ENCODE measurements around the gene FREM2.

Gene FREM2, protein sequence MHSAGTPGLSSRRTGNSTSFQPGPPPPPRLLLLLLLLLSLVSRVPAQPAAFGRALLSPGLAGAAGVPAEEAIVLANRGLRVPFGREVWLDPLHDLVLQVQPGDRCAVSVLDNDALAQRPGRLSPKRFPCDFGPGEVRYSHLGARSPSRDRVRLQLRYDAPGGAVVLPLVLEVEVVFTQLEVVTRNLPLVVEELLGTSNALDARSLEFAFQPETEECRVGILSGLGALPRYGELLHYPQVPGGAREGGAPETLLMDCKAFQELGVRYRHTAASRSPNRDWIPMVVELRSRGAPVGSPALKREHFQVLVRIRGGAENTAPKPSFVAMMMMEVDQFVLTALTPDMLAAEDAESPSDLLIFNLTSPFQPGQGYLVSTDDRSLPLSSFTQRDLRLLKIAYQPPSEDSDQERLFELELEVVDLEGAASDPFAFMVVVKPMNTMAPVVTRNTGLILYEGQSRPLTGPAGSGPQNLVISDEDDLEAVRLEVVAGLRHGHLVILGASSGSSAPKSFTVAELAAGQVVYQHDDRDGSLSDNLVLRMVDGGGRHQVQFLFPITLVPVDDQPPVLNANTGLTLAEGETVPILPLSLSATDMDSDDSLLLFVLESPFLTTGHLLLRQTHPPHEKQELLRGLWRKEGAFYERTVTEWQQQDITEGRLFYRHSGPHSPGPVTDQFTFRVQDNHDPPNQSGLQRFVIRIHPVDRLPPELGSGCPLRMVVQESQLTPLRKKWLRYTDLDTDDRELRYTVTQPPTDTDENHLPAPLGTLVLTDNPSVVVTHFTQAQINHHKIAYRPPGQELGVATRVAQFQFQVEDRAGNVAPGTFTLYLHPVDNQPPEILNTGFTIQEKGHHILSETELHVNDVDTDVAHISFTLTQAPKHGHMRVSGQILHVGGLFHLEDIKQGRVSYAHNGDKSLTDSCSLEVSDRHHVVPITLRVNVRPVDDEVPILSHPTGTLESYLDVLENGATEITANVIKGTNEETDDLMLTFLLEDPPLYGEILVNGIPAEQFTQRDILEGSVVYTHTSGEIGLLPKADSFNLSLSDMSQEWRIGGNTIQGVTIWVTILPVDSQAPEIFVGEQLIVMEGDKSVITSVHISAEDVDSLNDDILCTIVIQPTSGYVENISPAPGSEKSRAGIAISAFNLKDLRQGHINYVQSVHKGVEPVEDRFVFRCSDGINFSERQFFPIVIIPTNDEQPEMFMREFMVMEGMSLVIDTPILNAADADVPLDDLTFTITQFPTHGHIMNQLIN (N-terminal part only)

DNA sequence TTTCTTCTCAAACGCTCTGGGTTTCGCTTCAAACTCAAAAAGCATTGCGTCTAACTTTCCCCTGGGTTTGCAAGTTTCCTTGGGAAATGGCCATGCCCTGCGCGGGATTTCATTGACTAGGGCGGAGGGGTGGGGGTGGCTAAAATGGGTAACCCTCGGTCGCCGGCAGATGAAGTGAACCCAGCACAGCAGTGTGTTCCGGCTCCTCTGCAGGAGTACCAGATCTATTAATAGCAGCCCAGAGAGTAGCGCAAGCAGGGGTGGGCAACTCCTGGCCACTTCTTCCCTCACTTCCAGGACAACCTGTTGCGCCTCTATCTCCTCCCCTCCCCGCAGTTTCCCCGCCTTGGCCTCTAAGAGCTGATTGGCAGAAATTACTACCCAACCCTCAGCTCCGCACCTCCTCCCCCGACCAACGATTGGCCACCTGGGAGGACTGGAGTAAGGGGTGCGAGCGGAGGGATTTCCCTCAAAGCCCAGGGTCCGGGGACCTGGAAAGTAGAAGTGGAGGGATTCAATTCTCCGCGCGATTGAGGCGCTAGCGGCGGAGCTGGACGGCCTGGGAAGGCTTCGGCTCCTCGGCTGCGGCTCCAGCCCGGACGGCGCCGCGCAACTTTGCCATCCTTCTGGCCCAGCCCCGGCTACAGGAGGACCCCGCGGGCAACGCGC, at the start of gene FREM2:
FREM2 (plus strand) TSS at position 501 of the 669 bp plus-strand sequence. CDS start 268 bp downstream, outside the sequence.
- no peak for DNase-seq (ENCODE audit: low read depth)

DNA sequence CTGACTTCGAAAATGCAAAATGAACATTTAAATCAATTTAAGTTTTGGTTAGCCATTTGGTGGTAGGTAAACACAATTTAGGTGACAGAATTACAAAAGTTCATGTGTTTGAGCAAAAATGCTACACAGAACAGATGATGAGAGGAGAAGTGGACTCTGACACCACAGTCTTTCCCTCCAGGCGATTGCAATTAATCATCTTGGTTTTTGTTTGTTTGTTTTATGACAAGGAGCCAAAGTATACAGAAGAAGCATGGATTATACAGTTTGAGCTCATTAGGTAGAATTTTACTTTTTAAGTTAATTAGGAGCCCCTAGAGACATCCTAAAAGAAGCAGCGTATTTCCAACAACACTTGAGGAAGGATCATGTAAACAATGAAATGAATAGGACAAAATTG, 49.3 kb upstream of the FREM2 start:
- DNase-seq (ENCODE audit: low read depth) = no peak

DNA sequence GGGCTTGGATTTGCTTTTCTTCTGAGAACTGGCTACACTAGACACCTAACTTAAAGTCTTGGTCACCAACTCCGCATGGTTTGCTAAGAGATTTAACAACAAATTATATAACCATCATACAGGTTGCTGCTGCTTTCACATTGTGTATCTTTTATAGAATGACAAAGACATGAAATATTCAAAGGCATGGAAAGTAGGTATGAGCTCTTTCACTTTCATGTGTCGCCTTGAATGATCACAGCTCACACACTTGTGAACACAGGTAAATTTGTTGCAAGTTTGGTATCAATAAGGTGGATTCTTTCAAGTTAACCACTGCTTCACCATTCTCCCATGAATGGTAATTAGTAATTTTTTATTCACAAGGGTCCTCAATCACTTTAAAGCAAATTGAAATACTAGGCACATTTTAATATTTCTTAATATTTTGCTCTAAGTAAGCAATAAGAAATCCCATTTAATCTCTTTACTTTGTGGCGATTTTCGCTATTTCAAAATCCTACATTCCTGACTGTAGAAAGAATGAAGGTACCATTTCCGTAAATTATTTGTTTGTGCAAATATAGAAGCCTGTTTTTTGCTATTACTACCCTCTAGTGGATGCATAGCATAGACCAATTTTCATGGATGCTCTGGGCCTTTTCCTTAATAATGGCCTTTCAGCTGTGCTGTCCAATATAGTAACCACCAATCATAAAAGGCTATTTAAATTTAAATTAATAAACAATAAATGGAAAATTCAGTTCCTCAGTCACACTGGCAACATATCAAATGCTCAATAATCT, 45.5 kb upstream of the FREM2 start:
- DNase-seq (ENCODE audit: low read depth) = no peak

DNA sequence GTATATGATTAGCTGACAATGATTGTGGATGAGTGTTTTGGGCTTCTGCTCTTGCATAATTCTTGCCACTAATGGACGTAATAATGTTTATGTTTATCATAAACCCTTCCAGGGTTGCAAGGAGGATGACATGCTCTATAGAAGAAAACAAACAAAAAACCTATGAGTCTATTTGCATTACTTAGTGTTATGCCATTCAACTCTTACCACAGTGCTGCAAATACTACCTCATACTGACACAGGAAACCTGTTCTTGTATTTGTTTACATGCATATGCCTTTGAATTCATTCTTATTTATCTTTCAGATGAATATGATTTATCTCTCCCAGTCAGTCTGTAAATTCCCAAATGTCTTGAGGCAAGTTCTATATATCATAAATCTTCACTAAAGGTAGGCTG, 39.6 kb upstream of the FREM2 start:
- no peak for DNase-seq (ENCODE audit: low read depth)

DNA sequence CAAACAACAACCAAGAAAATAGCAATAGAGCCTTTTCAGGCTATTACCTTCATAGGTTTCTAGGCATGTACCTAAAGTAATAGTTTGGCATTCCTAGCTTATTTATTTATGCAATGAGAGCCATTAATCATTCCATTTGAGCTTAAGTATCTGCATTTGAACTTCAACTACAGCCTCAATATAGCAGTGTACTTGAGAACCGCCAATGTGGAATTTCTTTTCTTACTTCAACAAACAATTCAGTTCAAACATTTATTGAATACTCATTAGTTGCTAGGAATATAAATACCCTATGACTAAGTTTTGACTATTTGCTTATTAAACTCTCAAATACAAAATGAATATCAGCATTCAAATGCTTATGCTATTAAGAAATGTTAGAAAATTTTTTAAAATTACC, 38.0 kb upstream of the FREM2 start:
- DNase-seq (ENCODE audit: low read depth) = no peak

DNA sequence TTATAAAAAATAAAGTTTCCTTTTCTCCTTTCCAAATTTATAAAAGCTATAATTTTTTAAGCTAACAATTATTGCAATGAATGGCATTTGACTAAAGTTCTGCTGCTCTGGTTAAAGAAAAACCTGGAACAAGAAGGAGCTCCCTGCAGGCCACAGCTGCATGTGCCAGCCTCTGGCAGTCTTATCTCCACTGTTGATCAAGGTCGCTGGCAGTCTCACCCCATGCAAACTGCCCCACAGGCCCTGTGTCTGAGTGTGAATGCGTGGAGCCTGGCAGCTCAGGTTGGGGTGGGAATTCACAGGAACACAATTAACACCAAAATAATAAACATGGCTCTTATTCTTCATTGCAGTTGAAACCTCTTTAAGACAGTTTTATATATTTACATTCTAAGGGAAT, 30.2 kb upstream of the FREM2 start:
- DNase-seq (ENCODE audit: low read depth) = no peak

DNA sequence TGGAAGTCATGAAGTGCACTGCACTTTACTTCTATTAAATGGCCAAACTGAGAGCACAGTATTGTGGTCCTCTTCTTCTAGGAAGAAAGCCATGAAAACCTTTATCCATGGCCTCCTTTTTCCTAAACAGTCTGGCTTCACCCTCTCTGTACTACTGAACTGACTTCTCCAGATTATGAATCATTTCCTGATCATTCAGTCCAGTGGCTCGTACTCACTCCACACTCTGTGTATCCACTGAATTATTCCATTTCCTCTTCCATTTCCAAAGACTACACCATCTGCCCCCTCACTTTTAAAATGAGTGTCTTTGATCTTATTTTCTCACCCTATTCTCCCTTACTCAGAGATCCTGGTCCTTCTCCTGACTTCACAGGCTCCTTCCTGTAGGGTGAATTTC, 29.7 kb upstream of the FREM2 start:
- DNase-seq (ENCODE audit: low read depth) = no peak

DNA sequence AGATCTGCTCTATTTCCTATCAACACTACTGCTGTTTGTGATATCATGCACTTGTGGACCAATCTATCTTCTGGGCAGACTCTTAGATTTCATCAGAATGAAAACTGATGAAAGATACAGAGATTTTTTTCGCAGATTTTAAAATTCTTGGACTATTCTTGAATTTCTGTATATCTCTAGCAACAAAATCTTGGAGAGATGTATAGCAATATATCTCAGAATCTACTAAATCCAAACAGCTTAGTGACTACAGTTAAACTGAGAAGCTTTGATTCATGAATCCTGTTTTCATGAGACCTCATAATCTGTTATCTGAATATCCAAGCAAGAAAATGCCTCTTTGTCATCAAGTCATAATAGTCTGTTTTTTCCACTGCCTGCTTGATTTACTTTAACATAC, 28.0 kb upstream of the FREM2 start:
- DNase-seq (ENCODE audit: low read depth) = no peak

DNA sequence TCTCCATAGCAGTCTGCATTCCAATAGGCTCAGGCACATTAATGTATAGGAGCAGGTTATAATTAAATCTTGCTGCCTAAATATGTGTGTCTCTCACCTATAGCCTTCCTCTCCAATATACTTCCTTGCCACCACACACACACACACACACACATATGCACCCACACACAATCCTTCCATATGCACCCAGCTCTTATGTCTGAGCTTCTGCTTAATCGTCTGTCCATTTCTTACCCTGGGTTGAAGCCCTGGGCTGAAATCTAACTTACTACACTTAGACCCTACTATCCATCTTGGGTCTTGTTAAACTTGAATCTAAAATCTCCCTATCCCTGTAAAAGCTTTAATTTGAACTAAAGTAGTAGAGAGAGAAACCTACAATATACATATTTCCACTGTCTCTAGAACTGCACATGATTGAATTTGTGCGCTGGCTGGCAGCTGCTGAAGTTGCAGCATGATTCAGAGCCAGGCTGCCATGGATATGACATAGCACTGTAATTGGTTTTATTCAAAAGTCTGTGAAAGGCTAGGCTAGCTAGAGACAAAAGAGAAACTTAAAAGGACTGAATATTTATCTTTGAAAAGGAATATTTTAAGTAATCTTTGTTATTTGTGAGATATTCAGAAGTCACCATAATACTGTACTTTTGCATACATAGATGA, 25.7 kb upstream of the FREM2 start:
- DNase-seq (ENCODE audit: low read depth) = no peak

DNA sequence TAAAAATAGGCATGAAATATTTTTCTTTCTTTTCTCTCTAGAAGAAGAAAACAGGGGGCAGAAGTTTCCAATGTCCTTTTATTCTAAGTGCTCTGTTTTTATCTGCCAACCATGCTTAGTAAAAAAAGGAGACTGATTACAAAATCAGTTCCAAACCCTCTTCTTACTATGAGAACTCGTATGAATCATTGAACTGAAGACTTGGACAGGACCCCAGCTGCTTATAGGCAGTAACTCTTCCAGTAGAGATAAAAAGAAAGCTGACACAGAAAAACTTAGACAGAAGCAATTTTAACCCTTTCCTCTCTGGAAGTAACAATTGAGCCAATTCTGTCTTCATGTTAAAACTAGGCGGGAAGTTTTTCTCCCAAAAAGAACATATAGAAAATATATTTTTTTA, 24.5 kb upstream of the FREM2 start:
- no peak for DNase-seq (ENCODE audit: low read depth)

DNA sequence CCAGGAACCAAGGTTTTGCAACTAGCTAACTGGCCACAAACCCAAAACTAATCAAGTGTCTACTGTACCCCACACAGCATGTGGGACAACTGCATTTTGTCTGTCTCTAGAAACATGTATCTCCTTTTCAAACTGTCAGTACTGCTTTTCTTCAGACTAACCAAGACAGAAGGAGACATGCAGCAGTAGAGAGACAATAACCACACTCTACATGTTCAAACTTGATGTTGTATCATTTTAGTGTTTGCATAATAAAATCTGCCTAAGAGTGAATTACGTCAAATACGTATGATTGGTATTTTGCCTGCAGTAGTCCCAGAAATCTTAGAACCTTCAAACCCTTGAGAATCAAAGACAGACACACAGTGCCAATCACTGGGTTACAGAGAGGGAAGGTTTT, 22.0 kb upstream of the FREM2 start:
- DNase-seq (ENCODE audit: low read depth) = no peak

DNA sequence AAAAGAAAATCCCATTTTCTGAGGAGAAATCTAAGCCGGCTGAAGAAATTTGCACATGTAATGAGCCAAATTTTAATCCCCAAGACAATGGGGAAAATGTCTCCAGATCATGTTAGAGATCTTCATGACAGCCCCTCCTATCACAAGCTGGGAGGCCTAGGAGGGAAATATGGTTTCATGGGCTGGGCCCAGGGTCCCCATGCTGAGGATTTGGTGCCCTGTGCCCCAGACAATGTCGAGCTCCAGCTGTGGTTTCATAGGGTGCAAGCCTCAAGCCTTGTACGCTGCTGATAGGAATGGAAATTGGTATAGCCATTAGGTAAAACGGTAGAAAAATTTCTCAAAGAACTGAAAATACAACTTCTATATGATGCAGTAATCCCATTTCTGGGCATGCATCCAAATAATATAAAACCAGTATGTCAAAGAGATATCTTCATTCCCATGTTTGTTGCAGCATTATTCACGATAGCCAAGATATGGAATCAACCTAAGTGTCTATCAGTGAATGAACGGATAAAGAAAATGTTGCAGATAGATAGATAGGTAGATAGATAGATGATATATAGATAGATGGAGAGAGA, 19.3 kb upstream of the FREM2 start:
- DNase-seq (ENCODE audit: low read depth) = no peak

DNA sequence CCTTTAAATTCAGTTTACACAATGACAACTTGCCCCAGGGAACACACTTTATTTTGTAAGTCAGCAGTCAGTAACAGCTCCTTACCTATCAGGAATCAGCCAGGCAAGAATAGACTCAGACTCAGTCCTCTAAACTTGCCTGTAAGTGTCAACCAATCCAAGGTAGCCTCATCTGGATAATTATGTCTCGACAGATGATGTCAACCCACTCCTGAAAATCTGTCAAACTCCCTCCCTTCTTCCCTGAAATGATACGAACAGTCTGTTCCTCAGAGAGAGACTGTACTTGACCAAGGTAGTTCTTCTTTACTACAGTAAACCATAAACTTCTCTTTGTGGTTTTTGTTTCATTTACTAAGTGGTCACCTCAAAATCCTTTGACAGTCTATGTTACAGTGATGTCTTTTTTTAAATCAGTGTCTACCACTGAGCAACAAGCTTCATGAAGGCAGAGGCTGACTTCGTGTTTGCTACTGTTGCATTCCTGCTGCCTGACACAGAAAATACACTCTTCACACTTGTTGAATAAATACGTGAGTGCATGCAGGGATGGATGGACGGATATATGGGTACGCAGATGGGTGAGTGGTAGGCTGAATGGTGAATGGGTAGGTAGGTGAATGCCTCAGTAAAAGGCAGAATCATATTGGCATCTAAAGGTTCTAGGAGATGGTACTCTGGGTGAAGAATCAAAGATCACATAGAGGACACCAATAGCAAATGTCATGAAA, 17.5 kb upstream of the FREM2 start:
- DNase-seq (ENCODE audit: low read depth) = no peak

DNA sequence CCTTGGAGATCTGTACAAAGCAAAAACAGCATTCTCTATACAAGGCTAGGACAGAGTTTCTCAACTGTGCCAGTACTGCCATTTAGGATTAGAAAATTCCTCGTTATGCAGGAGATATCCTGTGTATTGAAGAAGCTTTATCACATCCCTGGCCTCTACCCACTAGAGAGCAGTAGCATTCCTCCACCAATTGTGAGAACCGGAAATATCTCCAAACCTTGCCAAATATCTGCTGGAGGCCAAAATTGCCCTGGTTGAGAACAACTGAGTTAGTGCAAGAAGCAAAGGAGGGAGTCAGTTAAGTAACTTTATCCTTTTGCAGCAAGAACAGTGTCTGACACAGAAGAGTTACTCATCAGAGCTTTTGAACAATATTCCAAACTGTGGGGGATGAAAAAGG, 16.2 kb upstream of the FREM2 start:
- DNase-seq (ENCODE audit: low read depth) = no peak

DNA sequence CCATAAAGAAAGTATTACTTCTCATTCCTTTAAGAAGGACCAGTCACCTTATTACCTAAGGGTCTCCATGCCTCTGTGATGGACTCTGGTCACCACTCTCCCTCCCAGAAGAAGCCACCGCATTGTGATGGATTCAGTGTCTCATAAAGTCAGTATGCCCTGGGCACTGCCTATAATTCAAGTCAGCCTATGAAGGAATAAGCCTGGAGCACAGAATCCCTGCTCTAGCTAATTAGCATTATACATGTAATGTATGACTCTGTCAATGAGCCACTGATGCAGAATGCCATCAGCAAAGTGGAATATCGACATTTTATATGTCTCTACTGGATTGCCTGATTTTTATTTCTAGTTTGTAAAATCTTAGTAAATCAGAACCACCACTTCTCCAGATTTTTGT, 14.9 kb upstream of the FREM2 start:
- no peak for DNase-seq (ENCODE audit: low read depth)

DNA sequence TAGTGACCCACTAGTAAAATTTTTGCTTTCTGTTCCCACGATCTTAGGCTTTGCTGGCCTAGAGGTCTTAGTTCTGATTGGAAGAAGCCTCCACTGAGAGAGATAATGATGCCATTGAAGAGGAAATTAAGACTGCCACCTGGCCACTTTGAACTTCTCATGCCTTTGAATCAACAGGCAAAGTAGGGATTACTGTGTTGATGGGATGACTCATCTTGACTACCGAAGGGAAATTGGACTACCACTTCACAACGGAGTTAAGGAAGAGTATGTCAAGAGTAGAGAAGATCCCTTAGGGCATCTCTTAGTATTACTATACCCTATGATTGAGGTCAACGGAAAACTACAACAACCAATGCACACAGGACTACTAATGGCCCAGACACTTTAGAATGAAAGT, 12.7 kb upstream of the FREM2 start:
- no peak for DNase-seq (ENCODE audit: low read depth)

DNA sequence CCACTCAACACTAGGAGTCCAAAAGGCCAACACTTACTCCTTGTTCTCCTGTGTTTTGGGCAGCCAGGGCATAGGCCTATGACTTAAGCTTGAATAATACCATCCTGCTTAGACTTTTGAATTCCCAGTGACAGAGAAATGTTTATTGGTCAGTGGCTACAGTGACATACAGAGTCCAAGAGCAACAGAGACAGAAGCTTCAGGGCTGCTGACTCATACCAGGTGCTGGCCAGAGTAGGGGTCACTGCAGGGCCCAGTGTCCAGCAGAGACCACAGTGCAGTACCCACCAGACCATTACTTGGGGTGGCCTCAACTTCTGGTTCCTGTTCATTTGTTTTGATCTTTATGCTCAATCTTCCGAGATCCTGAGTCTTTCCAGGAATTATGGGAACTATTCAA, 6.0 kb upstream of the FREM2 start:
- no peak for DNase-seq (ENCODE audit: low read depth)

DNA sequence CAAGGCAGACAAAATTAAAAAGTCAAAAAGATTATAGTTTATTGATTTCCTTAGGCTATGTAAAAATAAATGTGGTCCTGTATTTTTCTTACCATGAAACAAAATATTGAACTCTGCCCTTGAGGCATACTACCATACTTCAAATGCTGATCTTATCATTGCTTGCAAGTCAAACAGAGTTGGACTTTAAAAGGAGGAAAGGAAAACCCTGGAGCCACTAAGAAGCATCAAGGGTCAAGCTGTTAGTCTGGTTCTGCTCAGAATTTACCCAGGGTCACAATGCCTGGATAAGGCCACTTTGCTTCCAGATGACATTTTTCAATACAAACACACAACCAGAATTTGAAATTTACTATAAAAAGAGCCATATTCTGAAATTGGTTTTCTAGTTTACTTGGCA, 2.2 kb upstream of the FREM2 start:
- DNase-seq (ENCODE audit: low read depth) = no peak

DNA sequence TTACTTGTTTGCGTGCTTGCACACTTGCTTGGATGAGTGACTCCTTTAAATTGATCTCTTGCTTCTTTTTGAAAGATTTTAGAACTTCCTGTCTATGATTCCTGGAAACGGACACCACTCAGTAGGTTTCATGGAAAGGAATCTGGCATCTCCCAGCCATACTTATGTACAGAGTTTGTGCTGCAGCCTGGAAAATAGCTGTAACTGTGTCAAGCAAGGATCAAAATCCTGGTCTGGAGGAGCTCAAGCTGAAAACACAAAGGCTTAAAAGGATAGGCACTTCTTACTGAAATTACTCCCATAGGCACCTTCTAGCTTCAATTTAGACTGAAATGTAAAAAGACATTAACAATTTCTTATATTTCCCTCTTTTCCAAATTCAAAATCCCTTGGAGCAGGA, 1.4 kb upstream of the FREM2 start:
- no peak for DNase-seq (ENCODE audit: low read depth)
